ENCODE results near the gene ADH1B.

Gene ADH1B

GRCh38 chr4:99317354-99317753, 3.8 kb downstream of the ADH1B start:
- Histone ChIP-seq H3K9me3 (no peaks in the 10 kb centered on the region), H3K27ac (no peak overlapping the region), H3K27me3 (no peaks in the 10 kb centered on the region), H3K4me1 (ENCODE audit: control insufficient read depth in 1 of 2, insufficient read depth in 1 of 2, low read depth in 1 of 2, low read length in 1 of 2) (no peaks in the 10 kb centered on the region), H3K36me3 (no peaks in the 10 kb centered on the region), H3K4me3 (ENCODE audit: low read depth in 1 of 2, low read length in 1 of 2) (no peak overlapping the region)
- no peak for TF ChIP-seq CTCF (IDR thresholded peaks at IDR 0.05)

- Histone ChIP-seq H3K36me3 (no peaks in the 10 kb centered on the region), H3K4me1 (ENCODE audit: control insufficient read depth in 1 of 2, insufficient read depth in 1 of 2, low read depth in 1 of 2, low read length in 1 of 2) (no peaks in the 10 kb centered on the region), H3K4me3 (ENCODE audit: low read depth in 1 of 2, low read length in 1 of 2) (no peak overlapping the region), H3K27me3 (no peaks in the 10 kb centered on the region), H3K27ac (no peak overlapping the region), H3K9me3 (no peaks in the 10 kb centered on the region)
- TF ChIP-seq CTCF (IDR thresholded peaks at IDR 0.05) = no peak
Measured at GRCh38 chr4:99315839-99316238, 5.4 kb downstream of the ADH1B start.

- H3K9me3 ChIP-seq = no peaks in the 10 kb centered on the region
- H3K27ac ChIP-seq = no peak overlapping the region
- no peak overlapping the region for H3K4me3 ChIP-seq (ENCODE audit: low read depth in 1 of 2, low read length in 1 of 2)
- H3K27me3 ChIP-seq = no peaks in the 10 kb centered on the region
- H3K4me1 ChIP-seq (ENCODE audit: control insufficient read depth in 1 of 2, insufficient read depth in 1 of 2, low read depth in 1 of 2, low read length in 1 of 2) = no peaks in the 10 kb centered on the region
- H3K36me3 ChIP-seq = no peaks in the 10 kb centered on the region
- TF ChIP-seq CTCF (IDR thresholded peaks at IDR 0.05) = no peak
Measured at GRCh38 chr4:99314211-99314610, 7.0 kb downstream of the ADH1B start.

- Histone ChIP-seq H3K4me3 (ENCODE audit: low read depth in 1 of 2, low read length in 1 of 2) (no peak overlapping the region), H3K27me3 (no peaks in the 10 kb centered on the region), H3K36me3 (no peaks in the 10 kb centered on the region), H3K4me1 (ENCODE audit: control insufficient read depth in 1 of 2, insufficient read depth in 1 of 2, low read depth in 1 of 2, low read length in 1 of 2) (no peaks in the 10 kb centered on the region), H3K9me3 (no peaks in the 10 kb centered on the region), H3K27ac (no peak overlapping the region)
- TF ChIP-seq CTCF (IDR thresholded peaks at IDR 0.05) = no peak
Measured at GRCh38 chr4:99310389-99310788, 10.8 kb downstream of the ADH1B start.

GRCh38 chr4:99305638-99306400, 15.4 kb downstream of the ADH1B start:
- H3K4me3 ChIP-seq (ENCODE audit: low read depth in 1 of 2, low read length in 1 of 2) = no peak overlapping the region
- no peak overlapping the region for H3K27ac ChIP-seq
- H3K9me3 ChIP-seq = no peaks in the 10 kb centered on the region
- no peaks in the 10 kb centered on the region for H3K36me3 ChIP-seq
- H3K4me1 ChIP-seq (ENCODE audit: control insufficient read depth in 1 of 2, insufficient read depth in 1 of 2, low read depth in 1 of 2, low read length in 1 of 2) = no peaks in the 10 kb centered on the region
- TF ChIP-seq CTCF (IDR thresholded peaks at IDR 0.05) = no peak
- no peaks in the 10 kb centered on the region for H3K27me3 ChIP-seq

All from neutrophil (primary cell).